K562 treated with DMSO at 1 percent for 4 hours (cell line): ENCODE data around the gene CDON. TPM values are rescaled to one million over a fixed set of nuclear protein-coding genes. Genes with fewer than 3 reads are reported as not detected.

ENCODE experiments used
- total RNA-seq: library from RNA; unstranded; fragments of 300-600 nt; gene quantifications from 2 replicates; pipeline ENCODE4 v1.2.3, GENCODE V29; 2022; ENCODE audit not compliant: insufficient read depth

The CDON gene
- 0.26 and 0.71 TPM in 2 replicates for total RNA-seq

GRCh38 chr11:126062679-126063506, at the start of gene CDON:
TSS of gene CDON (minus strand) at chr11:126062866. CDS start at chr11:126023476, 39,390 bp downstream.

GRCh38 chr11:125945797-125946520, 116.7 kb downstream of the CDON start, which contains the start of gene VSIG10L2:
TSS of gene VSIG10L2 (plus strand) at chr11:125946044. CDS start at chr11:125946056, 12 bp downstream.

Other genes starting within 250 kb of the CDON start
- not detected in 2 replicates for gene PATE4, start 229.6 kb downstream of the CDON start, total RNA-seq
- 3.5 and 7.1 TPM in 2 replicates for gene HYLS1, start 175.2 kb downstream of the CDON start, total RNA-seq
- gene PUS3, start 159.7 kb downstream of the CDON start, total RNA-seq = 8.0 and 9.5 TPM in 2 replicates
- not detected in 2 replicates for gene DDX25, start 158.4 kb downstream of the CDON start, total RNA-seq
- not detected in 2 replicates for gene VSIG10L2, start 116.8 kb downstream of the CDON start, total RNA-seq
- gene RPUSD4, start 148.8 kb upstream of the CDON start, total RNA-seq = 16.2 and 18.7 TPM in 2 replicates
- 9.4 and 12.7 TPM in 2 replicates for gene FAM118B, start 148.9 kb upstream of the CDON start, total RNA-seq
- 113 and 117 TPM in 2 replicates for gene SRPRA, start 206.0 kb upstream of the CDON start, total RNA-seq
- 33.4 and 40.6 TPM in 2 replicates for gene FOXRED1, start 206.3 kb upstream of the CDON start, total RNA-seq
- 3.5 and 3.9 TPM in 2 replicates for gene TIRAP, start 220.2 kb upstream of the CDON start, total RNA-seq
- 8.6 and 11.3 TPM in 2 replicates for gene DCPS, start 241.2 kb upstream of the CDON start, total RNA-seq